Spleen (tissue), 11 donors: ENCODE results near the gene DOCK2. TPM values are rescaled to one million over a fixed set of nuclear protein-coding genes. Genes with fewer than 3 reads are reported as not detected.

Source experiments
- DNase-seq: peaks from one replicate; pipeline ENCODE4 v3.0.0-alpha.2; 2020
- H3K27ac ChIP-seq, 8 donors: fragments of 200-600 bp; sonication (generic) in 7 of 8; 1 replicate in 4 of 8; 2 replicates in 4 of 8; pipeline versions ENCODE4 v1.5.0 to v1.8.0; 2016 to 2021; ENCODE audit warnings: inconsistent platforms in 4 of 8, mild to moderate bottlenecking in 4 of 8, moderate library complexity in 1 of 8
- H3K27me3 ChIP-seq, 7 donors: fragments of 200-600 bp; sonication (generic) in 6 of 7; replicated peaks in 1 of 7; 1 replicate in 4 of 7; 2 replicates in 3 of 7; pipeline versions ENCODE4 v1.5.0 to v1.8.0; 2016 to 2021; ENCODE audit warnings: inconsistent platforms in 3 of 7, mild to moderate bottlenecking in 1 of 7
- H3K36me3 ChIP-seq, 6 donors: fragments of 200-600 bp; sonication (generic) in 5 of 6; 1 replicate in 4 of 6; 2 replicates in 2 of 6; pipeline versions ENCODE4 v1.5.0 to v1.8.0; 2016 to 2021; ENCODE audit warnings: inconsistent platforms in 2 of 6
- H3K4me1 ChIP-seq, 6 donors: fragments of 200-600 bp; sonication (generic) in 5 of 6; 1 replicate in 3 of 6; 2 replicates in 3 of 6; pipeline versions ENCODE4 v1.5.0 to v1.8.0; 2016 to 2021; ENCODE audit warnings: inconsistent platforms in 3 of 6
- H3K4me3 ChIP-seq, 8 donors: fragments of 200-600 bp; sonication (generic) in 7 of 8; 1 replicate in 4 of 8; 2 replicates in 4 of 8; pipeline versions ENCODE4 v1.5.0 to v1.8.0; 2016 to 2021; ENCODE audit warnings: inconsistent platforms in 4 of 8, mild to moderate bottlenecking in 4 of 8, moderate library complexity in 2 of 8
- H3K9me3 ChIP-seq, 8 donors: fragments of 200-600 bp; sonication (generic) in 7 of 8; 1 replicate in 4 of 8; 2 replicates in 4 of 8; pipeline versions ENCODE4 v1.5.0 to v1.8.0; 2016 to 2021; ENCODE audit warnings: inconsistent platforms in 4 of 8
- CTCF ChIP-seq, 11 experiments: fragments of 200-600 bp in 7 of 11; fragments of 450-650 bp in 4 of 11; sonication (generic) in 4 of 11; IDR thresholded peaks in 8 of 11; conservative IDR thresholded peaks in 3 of 11; 1 replicate in 7 of 11; 2 replicates in 4 of 11; pipeline versions ENCODE4 v1.4.0 to v1.8.0; 2016 to 2021; ENCODE audit warnings: antibody characterized with exemption in 11 of 11, inconsistent platforms in 4 of 11, mild to moderate bottlenecking in 1 of 11
- POLR2A ChIP-seq, 3 donors: fragments of 450-650 bp; IDR thresholded peaks; one replicate each; pipeline ENCODE4 v1.5.1; 2017; ENCODE audit warnings: antibody characterized with exemption in 3 of 3, mild to moderate bottlenecking in 1 of 3
- POLR2AphosphoS5 ChIP-seq, 3 donors: sonication (generic); formaldehyde crosslinking; IDR thresholded peaks; one replicate each; pipeline ENCODE4 v1.5.1; 2017; ENCODE audit warnings: antibody characterized with exemption in 3 of 3
- WGBS, 5 donors: extraction: QIAGEN DNeasy Blood & Tissue Kit in 3 of 5; methylation state at CpG; one replicate each; pipeline versions ENCODE4 v1.1.5 to v1.1.7; 2013 to 2018; 5-methylcytosine and 5-hydroxymethylcytosine counted together
- intact Hi-C: fragments of 100-400 bp; cut with DNase I; formaldehyde crosslinking; loops from one replicate; pipeline ENCODE4 v1.15.0; 2023; ENCODE audit warnings: low total_unique reads
- polyA plus RNA-seq, 3 donors: library from polyadenylated mRNA; stranded (reverse); fragments of 200-250 nt; gene quantifications; one replicate each; pipeline ENCODE4 v1.2.1, GENCODE V29; 2013
- total RNA-seq, 7 donors: library from RNA; depleted of rRNA in 3 of 7; stranded (reverse); fragments of >200 nt in 3 of 7; fragmentation: NEBNext Ultra II Directional in 4 of 7; extraction: Animal tissue kit (Norgen Biotek cat#: 25700) in 4 of 7; gene quantifications; one replicate each; pipeline versions ENCODE4 v1.1.0 to v1.2.1, GENCODE V29; 2016 to 2021
- donor health status: healthy with polysubstance abuse.
- donor health status: DM: no; HTN: no; CAD: no; lungs with moderate emphysema.
- donor health status: DM: no; HTN: no; CAD: no.
- donor health status: Bipolar disorder and iron deficiency.
- donor health status: healthy.
- donor health status: DM: no; HTN: no; CAD: no.
- donor health status: DM: yes; HTN: yes; CAD: no.

The DOCK2 gene
- total and polyA plus RNA-seq, 10 donors: 30.6 to 321 (median 198) TPM

- Histone ChIP-seq H3K36me3 (peaks cover 0 to 85% (median 47%) of the 10 kb centered on the region in 6 donors), H3K27me3 (no peaks in the 10 kb centered on the region), H3K9me3 (peaks cover 0 to 3% (median 0%) of the 10 kb centered on the region in 8 donors), H3K27ac (no peak overlapping the region), H3K4me1 (no peaks in the 10 kb centered on the region), H3K4me3 (no peak overlapping the region)
- TF ChIP-seq POLR2AphosphoS5 (IDR thresholded peaks at IDR 0.05) (no peak), CTCF (IDR thresholded peaks at IDR 0.05 in 8 of 11, conservative IDR thresholded peaks at IDR 0.05 in 3 of 11) (no peak), POLR2A (IDR thresholded peaks at IDR 0.05) (no peak)
- no peak for DNase-seq
- intact Hi-C loops: no loop called here
- 93 to 99% (median 97%) methylated on average over 2 of the region's 2 CpGs for WGBS, 5 donors
These were observed 363.1 kb downstream of the DOCK2 start for GRCh38 chr5:170000155-170000554.

GRCh38 chr5:170006021-170006420, 368.9 kb downstream of the DOCK2 start:
- intact Hi-C loops: no loop called here
- Histone ChIP-seq H3K27me3 (no peaks in the 10 kb centered on the region), H3K4me3 (no peak overlapping the region), H3K4me1 (no peaks in the 10 kb centered on the region), H3K27ac (no peak overlapping the region), H3K9me3 (peaks cover 0 to 3% (median 0%) of the 10 kb centered on the region in 8 donors), H3K36me3 (peaks cover 0 to 87% (median 39%) of the 10 kb centered on the region in 6 donors)
- TF ChIP-seq POLR2AphosphoS5 (IDR thresholded peaks at IDR 0.05) (no peak), CTCF (IDR thresholded peaks at IDR 0.05 in 8 of 11, conservative IDR thresholded peaks at IDR 0.05 in 3 of 11) (no peak), POLR2A (IDR thresholded peaks at IDR 0.05) (no peak)
- WGBS, 5 donors: 77 to 90% (median 88%) methylated on average over 6 of the region's 6 CpGs
- no peak for DNase-seq

GRCh38 chr5:170008376-170008775, 371.3 kb downstream of the DOCK2 start:
- WGBS, 5 donors: 88 to 99% (median 91%) methylated on average over 6 of the region's 6 CpGs
- DNase-seq: no peak
- TF ChIP-seq CTCF (IDR thresholded peaks at IDR 0.05 in 8 of 11, conservative IDR thresholded peaks at IDR 0.05 in 3 of 11): no peak
- TF ChIP-seq POLR2A (IDR thresholded peaks at IDR 0.05): no peak
- no peak for TF ChIP-seq POLR2AphosphoS5 (IDR thresholded peaks at IDR 0.05)
- no peaks in the 10 kb centered on the region for H3K27me3 ChIP-seq
- intact Hi-C loops: no loop called here
- peaks cover 0 to 3% (median 0%) of the 10 kb centered on the region in 8 donors for H3K9me3 ChIP-seq
- peaks cover 0 to 89% (median 41%) of the 10 kb centered on the region in 6 donors for H3K36me3 ChIP-seq
- no peak overlapping the region for H3K4me3 ChIP-seq
- no peaks in the 10 kb centered on the region for H3K4me1 ChIP-seq
- H3K27ac ChIP-seq: no peak overlapping the region

- peaks cover 0 to 99% (median 42%) of the 10 kb centered on the region in 6 donors for H3K36me3 ChIP-seq
- H3K9me3 ChIP-seq: no peaks in the 10 kb centered on the region
- H3K4me1 ChIP-seq: no peaks in the 10 kb centered on the region
- WGBS, 5 donors: 79 to 88% (median 83%) methylated on average over 4 of the region's 4 CpGs
- no peaks in the 10 kb centered on the region for H3K27me3 ChIP-seq
- no peak overlapping the region for H3K27ac ChIP-seq
- intact Hi-C loops: no loop called here
- no peak overlapping the region for H3K4me3 ChIP-seq
- DNase-seq: no peak
- no peak for TF ChIP-seq CTCF (IDR thresholded peaks at IDR 0.05 in 8 of 11, conservative IDR thresholded peaks at IDR 0.05 in 3 of 11)
- no peak for TF ChIP-seq POLR2AphosphoS5 (IDR thresholded peaks at IDR 0.05)
- TF ChIP-seq POLR2A (IDR thresholded peaks at IDR 0.05): no peak
These were observed 373.5 kb downstream of the DOCK2 start for GRCh38 chr5:170010595-170010994.
